MM.1S (cell line): ENCODE data around the gene PLCB4.

ENCODE experiments used
- DNase-seq: peaks from one replicate; pipeline ENCODE4 v3.0.0-alpha.2; 2015
- H2AFZ ChIP-seq: fragments of 300-600 bp; sonication (generic); 2 replicates; pipeline ENCODE4 v1.6.0; 2016; ENCODE audit warnings: antibody characterized with exemption, low read length
- H3F3A ChIP-seq: fragments of 300-600 bp; sonication (generic); 2 replicates; pipeline ENCODE4 v1.6.1; 2016; ENCODE audit warnings: mild to moderate bottlenecking, antibody characterized with exemption, low read length, moderate library complexity, mixed read lengths; ENCODE audit not compliant: insufficient read depth
- H3K27ac ChIP-seq: fragments of 300-600 bp; sonication (generic); 2 replicates; pipeline ENCODE4 v1.5.1; 2016; ENCODE audit warnings: mild to moderate bottlenecking, low read length
- H3K27me3 ChIP-seq: fragments of 300-600 bp; sonication (generic); replicated peaks from 2 replicates; pipeline ENCODE4 v1.6.0; 2016; ENCODE audit warnings: low read length; ENCODE audit not compliant: insufficient read depth
- H3K36me3 ChIP-seq: fragments of 300-600 bp; sonication (generic); replicated peaks from 2 replicates; pipeline ENCODE4 v1.6.1; 2016; ENCODE audit warnings: mild to moderate bottlenecking, low read length, mixed read lengths; ENCODE audit not compliant: insufficient read depth
- H3K4me1 ChIP-seq: fragments of 300-600 bp; sonication (generic); 2 replicates; pipeline ENCODE4 v1.6.1; 2016; ENCODE audit warnings: low read length, mixed read lengths
- H3K4me2 ChIP-seq: fragments of 300-600 bp; sonication (generic); 2 replicates; pipeline ENCODE4 v1.6.0; 2016; ENCODE audit warnings: low read depth, low read length
- H3K4me3 ChIP-seq: fragments of 300-600 bp; sonication (generic); 2 replicates; pipeline ENCODE4 v1.5.1; 2016; ENCODE audit warnings: low read length, mixed read lengths
- H3K79me2 ChIP-seq: fragments of 300-600 bp; sonication (generic); 2 replicates; pipeline ENCODE4 v1.6.1; 2016; ENCODE audit warnings: mixed run types, low read length, mixed read lengths
- H3K9ac ChIP-seq: fragments of 300-600 bp; sonication (generic); 2 replicates; pipeline ENCODE4 v1.6.1; 2016; ENCODE audit warnings: low read length, mixed read lengths
- H3K9me2 ChIP-seq: fragments of 300-600 bp; sonication (generic); replicated peaks from 2 replicates; pipeline ENCODE4 v1.6.1; 2016; ENCODE audit warnings: mild to moderate bottlenecking, low read length, mixed read lengths; ENCODE audit not compliant: insufficient read depth
- H3K9me3 ChIP-seq: fragments of 300-600 bp; sonication (generic); replicated peaks from 2 replicates; pipeline ENCODE4 v1.6.1; 2016; ENCODE audit warnings: mild to moderate bottlenecking, low read length, mixed read lengths; ENCODE audit not compliant: insufficient read depth
- H4K20me1 ChIP-seq: fragments of 300-600 bp; sonication (generic); 2 replicates; pipeline ENCODE4 v1.6.1; 2016; ENCODE audit warnings: mild to moderate bottlenecking, low read length, moderate library complexity, mixed read lengths; ENCODE audit not compliant: insufficient read depth
- EZH2 ChIP-seq: fragments of 300-600 bp; sonication (generic); optimal IDR thresholded peaks from 2 replicates; pipeline ENCODE3; 2017; ENCODE audit warnings: low read depth, mild to moderate bottlenecking, antibody characterized with exemption, low read length, mixed read lengths
- EZH2phosphoT487 ChIP-seq: fragments of 300-600 bp; sonication (generic); IDR thresholded peaks from 2 replicates; pipeline ENCODE4 v1.6.1; 2018; ENCODE audit warnings: antibody characterized with exemption, low read length
- TF ChIP-seq, protein P1 (sequence below): fragments of 300-600 bp; sonication (generic); IDR thresholded peaks from 2 replicates; pipeline ENCODE4 v1.5.1; 2016; ENCODE audit warnings: antibody characterized with exemption, low read length, mixed read lengths

The PLCB4 gene

DNA sequence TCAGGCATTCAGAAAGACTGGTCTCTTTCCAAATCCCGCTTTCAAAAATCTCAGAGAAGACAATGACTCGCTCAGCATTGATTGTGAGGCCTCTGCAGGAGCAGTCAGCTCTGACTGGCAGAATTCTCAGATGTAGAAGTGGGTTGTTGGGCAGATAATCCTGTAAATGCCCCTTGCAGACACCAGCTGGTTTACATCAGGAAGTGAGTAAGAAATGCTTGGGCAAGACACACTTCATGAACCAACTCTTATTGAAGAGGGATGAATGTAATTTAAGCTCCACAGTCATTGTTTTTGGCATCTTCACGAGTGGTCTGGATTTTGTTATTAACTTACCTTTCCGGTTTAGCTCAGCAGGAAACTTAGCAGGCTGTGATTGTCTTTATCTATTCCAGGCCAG lies 166.6 kb downstream of the PLCB4 start:
- no peak overlapping the region for H3K27ac ChIP-seq
- no peaks in the 10 kb centered on the region for H3K79me2 ChIP-seq
- no peaks in the 10 kb centered on the region for H3F3A ChIP-seq
- no peak overlapping the region for H2AFZ ChIP-seq
- no peaks in the 10 kb centered on the region for H3K27me3 ChIP-seq
- no peaks in the 10 kb centered on the region for H4K20me1 ChIP-seq
- H3K9me2 ChIP-seq, result no peaks in the 10 kb centered on the region
- no peaks in the 10 kb centered on the region for H3K9me3 ChIP-seq
- H3K9ac ChIP-seq, result no peak overlapping the region
- H3K4me3 ChIP-seq, result no peak overlapping the region
- TF ChIP-seq EZH2phosphoT487, result no peak
- no peak for TF ChIP-seq EZH2
- TF ChIP-seq, protein P1, sequence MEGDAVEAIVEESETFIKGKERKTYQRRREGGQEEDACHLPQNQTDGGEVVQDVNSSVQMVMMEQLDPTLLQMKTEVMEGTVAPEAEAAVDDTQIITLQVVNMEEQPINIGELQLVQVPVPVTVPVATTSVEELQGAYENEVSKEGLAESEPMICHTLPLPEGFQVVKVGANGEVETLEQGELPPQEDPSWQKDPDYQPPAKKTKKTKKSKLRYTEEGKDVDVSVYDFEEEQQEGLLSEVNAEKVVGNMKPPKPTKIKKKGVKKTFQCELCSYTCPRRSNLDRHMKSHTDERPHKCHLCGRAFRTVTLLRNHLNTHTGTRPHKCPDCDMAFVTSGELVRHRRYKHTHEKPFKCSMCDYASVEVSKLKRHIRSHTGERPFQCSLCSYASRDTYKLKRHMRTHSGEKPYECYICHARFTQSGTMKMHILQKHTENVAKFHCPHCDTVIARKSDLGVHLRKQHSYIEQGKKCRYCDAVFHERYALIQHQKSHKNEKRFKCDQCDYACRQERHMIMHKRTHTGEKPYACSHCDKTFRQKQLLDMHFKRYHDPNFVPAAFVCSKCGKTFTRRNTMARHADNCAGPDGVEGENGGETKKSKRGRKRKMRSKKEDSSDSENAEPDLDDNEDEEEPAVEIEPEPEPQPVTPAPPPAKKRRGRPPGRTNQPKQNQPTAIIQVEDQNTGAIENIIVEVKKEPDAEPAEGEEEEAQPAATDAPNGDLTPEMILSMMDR, result no peak
- no peak for DNase-seq
- no peaks in the 10 kb centered on the region for H3K4me1 ChIP-seq
- no peak overlapping the region for H3K4me2 ChIP-seq
- H3K36me3 ChIP-seq, result no peaks in the 10 kb centered on the region

DNA sequence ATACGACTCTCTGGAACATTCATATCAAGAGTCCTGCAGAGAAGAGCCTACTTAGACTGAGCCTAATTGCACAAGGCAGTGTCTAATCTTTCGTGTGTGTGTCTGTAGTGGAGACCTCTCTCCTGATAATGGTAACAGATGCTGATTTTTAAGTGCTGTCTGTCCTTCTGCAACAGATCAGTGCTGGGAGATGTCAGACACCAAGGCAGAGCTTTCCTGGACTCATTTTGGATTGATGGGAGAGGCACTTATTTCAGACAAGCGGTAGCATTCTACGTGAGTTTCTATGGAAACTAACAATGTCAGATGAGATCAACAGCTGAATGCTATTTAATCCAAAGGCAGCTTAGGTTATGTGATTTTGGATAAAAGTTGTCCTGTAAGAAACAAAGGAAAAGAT lies 167.6 kb downstream of the PLCB4 start:
- no peak for DNase-seq
- no peak overlapping the region for H3K4me2 ChIP-seq
- H3K27ac ChIP-seq, result no peak overlapping the region
- no peak overlapping the region for H3K4me3 ChIP-seq
- H2AFZ ChIP-seq, result no peak overlapping the region
- H3K27me3 ChIP-seq, result no peaks in the 10 kb centered on the region
- no peaks in the 10 kb centered on the region for H3K9me2 ChIP-seq
- no peaks in the 10 kb centered on the region for H3F3A ChIP-seq
- TF ChIP-seq EZH2, result no peak
- no peak for TF ChIP-seq EZH2phosphoT487
- TF ChIP-seq, protein P1, result no peak
- no peaks in the 10 kb centered on the region for H4K20me1 ChIP-seq
- H3K79me2 ChIP-seq, result no peaks in the 10 kb centered on the region
- no peaks in the 10 kb centered on the region for H3K4me1 ChIP-seq
- no peaks in the 10 kb centered on the region for H3K36me3 ChIP-seq
- no peak overlapping the region for H3K9ac ChIP-seq
- H3K9me3 ChIP-seq, result no peaks in the 10 kb centered on the region

DNA sequence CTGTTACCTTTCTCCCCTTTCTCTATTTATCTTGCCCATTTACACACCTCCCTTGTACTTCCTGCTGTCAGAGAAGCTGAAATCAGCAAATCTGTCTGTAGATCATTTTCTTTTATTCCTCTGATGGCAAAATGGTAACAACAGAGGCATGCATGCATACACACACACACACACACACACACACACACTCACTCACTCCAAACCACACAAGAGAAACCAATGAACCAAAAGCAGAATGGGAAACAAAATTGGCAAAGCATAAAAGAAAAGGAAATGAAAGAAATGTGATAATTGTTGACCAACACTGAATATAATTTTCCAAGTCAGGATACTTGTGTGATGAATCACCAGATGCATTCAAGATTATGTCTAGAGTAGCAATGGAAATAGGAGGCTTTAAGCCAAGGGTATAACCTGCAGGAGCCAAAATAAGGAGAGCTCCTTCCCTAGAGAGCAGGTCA lies 172.4 kb downstream of the PLCB4 start:
- H3K9me3 ChIP-seq, result no peaks in the 10 kb centered on the region
- H3K4me2 ChIP-seq, result no peak overlapping the region
- no peaks in the 10 kb centered on the region for H3K79me2 ChIP-seq
- no peak overlapping the region for H3K9ac ChIP-seq
- no peaks in the 10 kb centered on the region for H3K27me3 ChIP-seq
- H2AFZ ChIP-seq, result no peak overlapping the region
- no peak overlapping the region for H3K27ac ChIP-seq
- H3K36me3 ChIP-seq, result no peaks in the 10 kb centered on the region
- no peak for DNase-seq
- H3K9me2 ChIP-seq, result no peaks in the 10 kb centered on the region
- no peaks in the 10 kb centered on the region for H4K20me1 ChIP-seq
- no peaks in the 10 kb centered on the region for H3F3A ChIP-seq
- no peak overlapping the region for H3K4me3 ChIP-seq
- TF ChIP-seq EZH2, result no peak
- TF ChIP-seq, protein P1, result no peak
- TF ChIP-seq EZH2phosphoT487, result no peak
- H3K4me1 ChIP-seq, result no peaks in the 10 kb centered on the region
